ENCODE data around the gene SLC5A2. TPM values are rescaled to one million over a fixed set of nuclear protein-coding genes. Genes with fewer than 3 reads are reported as not detected.
"Not testable (repeated sequence)": the region's sequence is repeated elsewhere in the genome, so short reads cannot be mapped to it uniquely, and the experiment has no call there.

SLC5A2 gene
- total RNA-seq (not detected), polyA plus RNA-seq (under 1 TPM; 0.08 to 0.35 (median 0.26) TPM)
- long read RNA-seq, donor 1: 0 reads
- long read RNA-seq, donor 2: 0 reads

DNA sequence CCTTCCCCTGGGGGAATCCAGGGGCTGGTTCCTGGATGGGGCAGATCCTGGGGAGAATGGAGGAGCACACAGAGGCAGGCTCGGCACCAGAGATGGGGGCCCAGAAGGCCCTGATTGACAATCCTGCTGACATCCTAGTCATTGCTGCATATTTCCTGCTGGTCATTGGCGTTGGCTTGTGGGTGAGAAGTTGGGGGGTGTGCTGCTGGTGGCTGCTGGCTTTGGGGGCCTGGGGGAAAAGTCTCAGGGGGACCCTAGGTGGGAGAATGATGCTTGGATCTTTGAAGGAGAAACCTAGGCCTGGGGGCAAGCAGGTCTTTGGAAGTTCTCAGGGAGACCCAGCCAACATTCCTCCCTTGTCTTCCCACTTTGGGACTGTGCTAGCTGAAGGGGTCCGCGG is at the start of gene SLC5A2:
Gene SLC5A2 (plus strand): TSS at position 43 of the 400 bp plus-strand sequence. CDS start 14 bp downstream, at position 57.
- ATAC-seq (no peak), DNase-seq (no peak)
- peaks cover 10% of the 10 kb centered on the region for H3K4me1 ChIP-seq
- intact Hi-C loops (cut with DNase I): no loop called here
- TF ChIP-seq, protein P1, sequence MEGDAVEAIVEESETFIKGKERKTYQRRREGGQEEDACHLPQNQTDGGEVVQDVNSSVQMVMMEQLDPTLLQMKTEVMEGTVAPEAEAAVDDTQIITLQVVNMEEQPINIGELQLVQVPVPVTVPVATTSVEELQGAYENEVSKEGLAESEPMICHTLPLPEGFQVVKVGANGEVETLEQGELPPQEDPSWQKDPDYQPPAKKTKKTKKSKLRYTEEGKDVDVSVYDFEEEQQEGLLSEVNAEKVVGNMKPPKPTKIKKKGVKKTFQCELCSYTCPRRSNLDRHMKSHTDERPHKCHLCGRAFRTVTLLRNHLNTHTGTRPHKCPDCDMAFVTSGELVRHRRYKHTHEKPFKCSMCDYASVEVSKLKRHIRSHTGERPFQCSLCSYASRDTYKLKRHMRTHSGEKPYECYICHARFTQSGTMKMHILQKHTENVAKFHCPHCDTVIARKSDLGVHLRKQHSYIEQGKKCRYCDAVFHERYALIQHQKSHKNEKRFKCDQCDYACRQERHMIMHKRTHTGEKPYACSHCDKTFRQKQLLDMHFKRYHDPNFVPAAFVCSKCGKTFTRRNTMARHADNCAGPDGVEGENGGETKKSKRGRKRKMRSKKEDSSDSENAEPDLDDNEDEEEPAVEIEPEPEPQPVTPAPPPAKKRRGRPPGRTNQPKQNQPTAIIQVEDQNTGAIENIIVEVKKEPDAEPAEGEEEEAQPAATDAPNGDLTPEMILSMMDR (IDR thresholded peaks at IDR 0.05): no peak
- H3K27me3 ChIP-seq (ENCODE audit: insufficient read depth in 3 of 3, low read length in 2 of 3): peaks cover 0 to 33% (median 15%) of the 10 kb centered on the region in 3 donors
- no peaks in the 10 kb centered on the region for H3K36me3 ChIP-seq (ENCODE audit: insufficient read depth in 1 of 2, low read depth in 1 of 2)
- H3K27ac ChIP-seq: no peak within 1 kb of the TSS
- 87 to 98% (median 90%) methylated on average over 4 of the region's 4 CpGs for WGBS, 3 donors
- H3K4me3 ChIP-seq: no peak within 1 kb of the TSS
- H3K9me3 ChIP-seq: no peaks in the 10 kb centered on the region

DNA sequence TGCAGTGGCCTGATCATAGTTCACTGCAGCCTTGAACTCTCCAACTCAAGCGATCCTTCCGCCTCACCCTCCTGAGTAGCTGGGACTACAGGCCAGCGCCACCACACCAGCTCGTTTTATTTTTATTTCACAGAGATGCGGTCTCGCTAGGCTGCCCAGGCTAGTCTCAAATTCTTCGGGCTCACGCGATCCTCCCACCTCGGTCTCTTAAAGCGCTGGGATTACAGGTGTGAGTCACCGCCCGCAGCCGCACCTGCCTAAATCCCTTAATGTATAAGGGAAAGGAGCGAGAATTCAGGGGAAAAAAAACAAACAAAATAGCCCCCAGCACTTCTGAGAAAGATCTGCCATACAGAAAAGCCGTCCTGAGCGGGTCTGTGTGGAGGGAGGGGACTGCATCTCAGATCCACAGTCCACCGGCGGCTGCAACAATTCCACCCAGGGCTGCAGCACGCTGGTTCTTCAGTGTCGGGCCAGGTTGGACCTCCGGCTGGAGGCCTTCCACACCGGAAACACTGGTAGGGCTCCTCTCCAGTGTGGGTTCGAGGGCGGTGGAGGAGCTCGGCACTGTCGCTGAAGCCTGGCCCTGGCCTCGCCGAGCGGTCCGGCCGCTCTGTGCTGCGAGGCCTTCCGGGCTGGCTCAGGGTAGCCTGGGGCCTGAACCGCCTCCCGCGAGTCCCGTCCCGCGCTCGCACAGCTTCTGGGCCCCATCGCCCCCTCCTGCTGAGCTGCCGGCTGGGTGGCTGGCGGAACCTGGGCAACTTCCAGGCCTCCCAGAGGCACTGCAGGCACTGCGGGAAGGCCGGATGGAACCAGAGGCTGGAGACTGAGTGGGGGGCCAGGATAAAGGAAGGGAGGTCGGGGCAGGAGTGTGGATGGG is 47.3 kb upstream of the SLC5A2 start:
- Histone ChIP-seq H3K27ac (no peak overlapping the region), H3K4me3 (no peak overlapping the region), H3K36me3 (ENCODE audit: insufficient read depth in 1 of 2, low read depth in 1 of 2) (no peaks in the 10 kb centered on the region), H3K27me3 (ENCODE audit: insufficient read depth in 3 of 3, low read length in 2 of 3) (no peaks in the 10 kb centered on the region), H3K4me1 (peaks cover 18% of the 10 kb centered on the region), H3K9me3 (no peaks in the 10 kb centered on the region)
- ATAC-seq: no peak
- DNase-seq: peak in 1 of 2 donors; percentile 44
- TF ChIP-seq, protein P1 (IDR thresholded peaks at IDR 0.05): no peak
- intact Hi-C loops (cut with DNase I): no loop called here
- WGBS, 3 donors: 91 to 92% (median 91%) methylated on average over 38 to 47 of the region's 47 CpGs

DNA sequence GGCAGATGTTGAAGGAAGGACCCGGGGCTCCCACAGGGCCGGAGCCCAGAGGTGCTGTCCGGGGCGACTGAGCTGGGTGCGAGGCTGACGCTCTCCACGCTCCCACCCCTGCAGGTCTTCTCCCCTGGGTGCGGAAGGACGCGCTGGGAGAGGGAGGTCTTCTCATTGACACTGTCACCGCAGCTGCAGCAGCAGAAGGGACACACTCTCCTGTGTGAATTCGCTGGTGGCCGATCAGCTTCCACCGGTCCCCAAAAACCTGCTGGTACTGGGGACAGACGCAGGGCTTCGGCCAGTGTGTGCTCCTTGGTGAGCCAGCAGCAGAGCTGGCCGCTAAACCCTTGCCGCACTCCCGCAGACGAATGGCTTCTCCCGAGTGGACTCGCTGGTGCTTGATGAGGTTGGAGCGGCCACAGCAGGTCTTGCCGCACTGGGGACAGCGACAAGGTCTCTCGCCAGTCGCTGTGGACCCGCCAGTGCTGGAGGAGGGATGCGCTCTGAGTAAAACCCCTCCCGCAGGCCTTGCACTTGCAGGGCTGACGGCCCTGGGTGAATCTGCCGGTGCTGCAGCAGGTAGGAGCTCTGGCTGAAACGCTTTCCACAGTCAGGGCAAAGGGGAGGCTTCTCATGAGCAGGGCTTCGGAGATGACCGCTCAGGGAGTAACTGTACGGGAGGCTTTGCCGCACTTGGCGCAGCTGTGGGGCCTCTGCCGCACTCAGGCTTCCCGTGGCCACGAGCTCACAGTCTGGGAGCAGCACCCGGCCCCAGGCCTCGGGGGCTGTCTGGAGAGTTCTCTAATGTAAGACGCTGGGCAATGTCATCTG is 46.5 kb upstream of the SLC5A2 start:
- H3K27me3 ChIP-seq (ENCODE audit: insufficient read depth in 3 of 3, low read length in 2 of 3): no peaks in the 10 kb centered on the region
- no peak for ATAC-seq
- no peaks in the 10 kb centered on the region for H3K9me3 ChIP-seq
- TF ChIP-seq, protein P1 (IDR thresholded peaks at IDR 0.05): no peak
- intact Hi-C loops (cut with DNase I): no loop called here
- no peaks in the 10 kb centered on the region for H3K36me3 ChIP-seq (ENCODE audit: insufficient read depth in 1 of 2, low read depth in 1 of 2)
- no peak overlapping the region for H3K27ac ChIP-seq
- DNase-seq: peak in 1 of 2 donors; percentile 44
- H3K4me3 ChIP-seq: no peak overlapping the region
- peaks cover 12% of the 10 kb centered on the region for H3K4me1 ChIP-seq
- 92 to 94% (median 92%) methylated on average over 44 of the region's 44 CpGs for WGBS, 3 donors

DNA sequence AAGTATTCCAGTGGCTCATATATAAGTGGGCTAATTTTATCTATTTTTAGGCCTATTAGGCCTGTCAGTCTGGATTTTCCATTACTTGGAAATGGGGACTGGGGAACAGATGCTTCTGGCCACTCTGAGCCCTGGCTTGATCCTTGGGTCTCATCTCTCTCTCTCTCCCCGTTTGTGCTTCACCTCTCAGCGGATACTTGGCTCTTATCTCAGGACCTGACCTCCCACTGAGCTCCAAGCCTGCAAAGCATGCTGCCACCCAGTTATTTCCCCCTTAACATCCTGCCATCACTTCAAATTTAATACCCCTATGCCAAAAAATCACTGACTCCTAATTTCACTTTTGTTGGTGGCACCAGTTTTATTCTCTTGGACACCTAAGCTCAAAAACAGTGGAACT is 44.5 kb upstream of the SLC5A2 start:
- peak in 1 of 2 donors; percentile 7 for DNase-seq
- H3K4me1 ChIP-seq: peaks cover 19% of the 10 kb centered on the region
- H3K27me3 ChIP-seq (ENCODE audit: insufficient read depth in 3 of 3, low read length in 2 of 3): no peaks in the 10 kb centered on the region
- no peaks in the 10 kb centered on the region for H3K36me3 ChIP-seq (ENCODE audit: insufficient read depth in 1 of 2, low read depth in 1 of 2)
- peak overlapping the region; percentile 50 for H3K27ac ChIP-seq
- ATAC-seq: no peak
- no peaks in the 10 kb centered on the region for H3K9me3 ChIP-seq
- 15 to 31% (median 28%) methylated on average over 2 of the region's 2 CpGs for WGBS, 3 donors
- TF ChIP-seq, protein P1 (IDR thresholded peaks at IDR 0.05): no peak
- intact Hi-C loops (cut with DNase I): no loop called here
- no peak overlapping the region for H3K4me3 ChIP-seq

DNA sequence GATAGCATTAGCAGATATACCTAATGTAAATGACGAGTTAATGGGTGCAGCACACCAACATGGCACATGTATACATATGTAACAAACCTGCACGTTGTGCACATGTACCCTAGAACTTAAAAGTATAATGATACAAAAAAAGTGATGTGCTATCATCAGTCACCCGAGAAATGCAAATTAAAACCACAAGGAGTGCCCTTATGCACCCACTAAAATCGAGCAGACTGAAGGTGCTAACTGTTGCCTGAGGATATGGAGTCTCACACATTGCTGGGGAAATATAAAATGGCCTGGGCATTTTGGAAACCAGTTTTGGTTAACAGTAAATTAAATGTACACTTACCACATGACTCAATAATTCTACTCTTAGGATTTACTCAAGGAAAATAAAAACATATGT is 43.9 kb upstream of the SLC5A2 start:
- H3K27ac ChIP-seq; H3K27me3 ChIP-seq (ENCODE audit: insufficient read depth in 3 of 3, low read length in 2 of 3); ATAC-seq; intact Hi-C loops (cut with DNase I); H3K9me3 ChIP-seq; H3K36me3 ChIP-seq (ENCODE audit: insufficient read depth in 1 of 2, low read depth in 1 of 2); DNase-seq; H3K4me3 ChIP-seq: not testable (repeated sequence)
- H3K4me1 ChIP-seq: peaks cover 19% of the 10 kb centered on the region
- WGBS, 3 donors: 56 to 65% (median 57%) methylated on average over 3 of the region's 4 CpGs

Measured in psoas muscle (tissue), 8 donors.